Left lobe of liver (tissue), 1 donor: ENCODE data around the gene CREG2. TPM values are rescaled to one million over a fixed set of nuclear protein-coding genes. Genes with fewer than 3 reads are reported as not detected.

Experiments used
- total RNA-seq: library from RNA; stranded (reverse); gene quantifications from one replicate; pipeline ENCODE4 v1.2.1, GENCODE V29; 2021
- donor health status: DM: no; HTN: yes; CAD: no.

Gene CREG2
- total RNA-seq, 1 donor from 2014 or later: not detected

Other genes starting within 250 kb of the CREG2 start
- 23.7 TPM for gene TBC1D8, start 236.1 kb downstream of the CREG2 start, total RNA-seq
- gene CNOT11, start 134.6 kb downstream of the CREG2 start, total RNA-seq: 17.8 TPM
- 18.6 TPM for gene RNF149, start 78.8 kb downstream of the CREG2 start, total RNA-seq
- not detected for gene RFX8, start 87.6 kb upstream of the CREG2 start, total RNA-seq